Upper lobe of left lung (tissue), 4 donors: ENCODE results near the gene ZDHHC8.

Experiments
- CTCF ChIP-seq, 6 experiments: fragments of 450-650 bp in 4 of 6; fragments of 200-600 bp in 2 of 6; sonication (generic) in 2 of 6; IDR thresholded peaks; one replicate each; pipeline ENCODE4 v1.5.1; 2016 to 2019; ENCODE audit warnings: antibody characterized with exemption in 6 of 6
- EP300 ChIP-seq, 4 donors: sonication (generic); formaldehyde crosslinking; IDR thresholded peaks; one replicate each; pipeline ENCODE4 v1.5.1; 2017; ENCODE audit warnings: antibody characterized with exemption in 4 of 4, control low read depth in 2 of 4
- POLR2AphosphoS5 ChIP-seq, 2 donors: sonication (generic); formaldehyde crosslinking; IDR thresholded peaks; one replicate each; pipeline ENCODE4 v1.5.1; 2017; ENCODE audit warnings: antibody characterized with exemption in 2 of 2

- TF ChIP-seq EP300 (IDR thresholded peaks at IDR 0.05) (no peak), CTCF (IDR thresholded peaks at IDR 0.05) (no peak), POLR2AphosphoS5 (IDR thresholded peaks at IDR 0.05) (peak in 1 of 2 donors; percentile 8)
These were observed 23.9 kb downstream of the ZDHHC8 start for GRCh38 chr22:20155330-20156041.
